ENCODE data around the gene REM1.

REM1 gene

GRCh38 chr20:31475472-31476293 lies 595 bp downstream of the REM1 start:
- TF ChIP-seq, protein P1, sequence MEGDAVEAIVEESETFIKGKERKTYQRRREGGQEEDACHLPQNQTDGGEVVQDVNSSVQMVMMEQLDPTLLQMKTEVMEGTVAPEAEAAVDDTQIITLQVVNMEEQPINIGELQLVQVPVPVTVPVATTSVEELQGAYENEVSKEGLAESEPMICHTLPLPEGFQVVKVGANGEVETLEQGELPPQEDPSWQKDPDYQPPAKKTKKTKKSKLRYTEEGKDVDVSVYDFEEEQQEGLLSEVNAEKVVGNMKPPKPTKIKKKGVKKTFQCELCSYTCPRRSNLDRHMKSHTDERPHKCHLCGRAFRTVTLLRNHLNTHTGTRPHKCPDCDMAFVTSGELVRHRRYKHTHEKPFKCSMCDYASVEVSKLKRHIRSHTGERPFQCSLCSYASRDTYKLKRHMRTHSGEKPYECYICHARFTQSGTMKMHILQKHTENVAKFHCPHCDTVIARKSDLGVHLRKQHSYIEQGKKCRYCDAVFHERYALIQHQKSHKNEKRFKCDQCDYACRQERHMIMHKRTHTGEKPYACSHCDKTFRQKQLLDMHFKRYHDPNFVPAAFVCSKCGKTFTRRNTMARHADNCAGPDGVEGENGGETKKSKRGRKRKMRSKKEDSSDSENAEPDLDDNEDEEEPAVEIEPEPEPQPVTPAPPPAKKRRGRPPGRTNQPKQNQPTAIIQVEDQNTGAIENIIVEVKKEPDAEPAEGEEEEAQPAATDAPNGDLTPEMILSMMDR (conservative IDR thresholded peaks at IDR 0.05): no peak
- no peak overlapping the region for H3K27ac ChIP-seq

DNA sequence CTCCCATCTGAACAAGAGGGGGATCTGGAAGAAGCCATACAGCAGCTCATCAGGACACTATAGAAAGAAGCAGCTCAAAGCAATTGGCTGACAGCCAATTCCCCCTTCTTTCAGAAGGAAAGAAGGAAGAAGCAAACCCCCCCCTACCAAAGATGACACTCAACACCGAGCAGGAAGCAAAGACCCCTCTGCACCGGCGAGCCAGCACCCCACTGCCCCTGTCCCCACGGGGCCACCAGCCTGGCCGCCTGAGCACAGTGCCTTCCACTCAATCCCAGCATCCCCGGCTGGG lies 1.2 kb downstream of the REM1 start:
- H3K27ac ChIP-seq: no peak overlapping the region
- TF ChIP-seq, protein P1 (conservative IDR thresholded peaks at IDR 0.05): no peak

DNA sequence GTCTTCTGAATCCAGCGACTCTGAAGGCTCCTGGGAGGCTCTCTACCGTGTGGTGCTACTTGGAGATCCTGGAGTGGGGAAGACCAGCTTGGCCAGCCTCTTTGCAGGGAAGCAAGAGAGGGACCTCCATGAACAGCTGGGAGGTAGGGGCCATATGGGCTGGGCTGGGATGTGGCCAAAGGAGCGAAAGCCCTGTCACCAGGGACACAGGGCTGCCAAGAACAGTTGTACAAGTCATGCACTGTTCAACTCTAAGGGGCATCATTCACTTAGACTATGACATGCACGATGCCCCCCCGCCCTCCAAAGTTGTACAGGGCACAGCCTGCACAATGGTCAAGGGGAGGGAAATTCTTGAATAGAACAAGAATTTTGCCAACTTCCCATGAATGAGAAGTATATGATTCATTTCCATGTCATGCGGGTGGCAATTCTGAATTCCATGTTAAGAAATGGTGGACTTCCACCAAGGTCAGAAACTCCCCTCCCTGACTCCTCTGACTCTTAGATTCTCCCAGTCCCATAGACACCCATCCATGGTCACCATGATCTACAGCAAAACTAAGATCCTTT lies 1.6 kb downstream of the REM1 start:
- TF ChIP-seq, protein P1 (conservative IDR thresholded peaks at IDR 0.05): no peak
- no peak overlapping the region for H3K27ac ChIP-seq

GRCh38 chr20:31484001-31484400 lies 8.9 kb downstream of the REM1 start:
- TF ChIP-seq, protein P1 (conservative IDR thresholded peaks at IDR 0.05): no peak
- no peak overlapping the region for H3K27ac ChIP-seq

DNA sequence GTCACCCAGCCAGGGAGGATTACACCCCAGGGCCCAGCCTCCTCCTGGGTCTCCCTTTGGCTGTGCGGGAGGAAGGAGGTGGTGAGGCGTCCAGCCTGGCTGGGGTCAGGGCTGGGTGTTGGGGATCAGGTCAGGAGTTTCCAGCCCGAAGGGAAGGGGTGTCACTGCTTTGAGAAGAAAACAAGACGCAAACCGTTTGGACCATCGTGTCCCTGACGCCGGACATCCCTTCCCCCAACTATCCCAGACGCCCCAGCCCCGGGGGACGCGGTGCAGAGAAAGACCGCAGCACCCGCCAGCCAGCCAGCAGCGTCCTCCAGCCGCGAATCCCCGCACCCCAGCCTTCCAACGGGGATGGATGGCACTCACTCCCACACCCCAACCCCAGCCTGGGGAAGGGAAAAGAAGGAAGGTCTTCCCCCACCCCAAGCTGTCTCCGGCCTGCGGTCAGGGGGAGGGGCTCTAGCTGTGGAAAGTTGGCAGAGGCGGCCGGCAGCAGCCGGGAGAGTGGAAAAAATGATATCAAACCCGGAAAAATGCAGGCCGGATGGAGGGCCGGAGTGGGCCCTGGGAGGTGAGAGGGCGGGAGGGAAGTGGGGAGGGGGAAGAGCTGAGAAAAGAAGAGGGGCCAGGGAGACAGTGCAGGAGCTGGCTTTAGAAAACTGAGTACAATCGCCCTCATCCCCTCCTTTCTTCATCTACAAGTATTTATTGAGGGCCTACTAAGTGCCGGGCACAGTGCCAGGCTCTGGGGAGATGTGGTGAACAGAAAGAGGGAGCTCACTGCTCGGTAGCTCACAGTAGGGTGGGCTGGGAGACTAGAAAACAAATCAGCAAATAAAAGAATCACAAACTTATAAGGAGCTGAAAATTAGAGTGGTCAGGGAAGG lies 10.6 kb downstream of the REM1 start:
- TF ChIP-seq, protein P1 (conservative IDR thresholded peaks at IDR 0.05): no peak
- H3K27ac ChIP-seq: no peak overlapping the region

DNA sequence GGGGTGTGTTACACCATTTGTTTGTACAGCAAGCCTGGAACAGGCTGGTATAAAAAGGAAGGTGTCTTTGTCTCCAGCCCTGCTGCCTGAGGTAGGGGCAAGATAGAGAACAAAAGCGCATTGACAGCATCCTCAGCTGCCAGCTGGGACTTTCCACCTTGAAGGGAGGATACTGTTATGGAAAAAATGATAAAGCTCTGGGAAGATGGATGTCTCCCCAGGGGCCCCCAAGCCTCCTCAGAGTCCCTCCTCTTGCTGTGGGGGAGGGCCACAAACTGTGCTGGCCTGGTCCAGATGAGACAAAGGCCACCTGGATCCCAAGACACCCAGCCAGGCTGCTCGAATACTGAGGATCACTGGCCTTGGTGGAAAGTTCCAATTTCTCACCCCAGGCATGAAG lies 13.0 kb downstream of the REM1 start:
- TF ChIP-seq, protein P1 (conservative IDR thresholded peaks at IDR 0.05): no peak
- no peak overlapping the region for H3K27ac ChIP-seq

GRCh38 chr20:31489152-31489551 lies 14.1 kb downstream of the REM1 start:
- no peak overlapping the region for H3K27ac ChIP-seq
- TF ChIP-seq, protein P1 (conservative IDR thresholded peaks at IDR 0.05): no peak
